Subcutaneous adipose tissue (tissue), 4 donors: ENCODE data around the gene LMF1. TPM values are rescaled to one million over a fixed set of nuclear protein-coding genes. Genes with fewer than 3 reads are reported as not detected.

Source experiments
- total RNA-seq, 4 donors: library from RNA; depleted of rRNA; stranded (reverse); fragments of >200 nt; gene quantifications; one replicate each; pipeline ENCODE4 v1.1.0, GENCODE V29; 2016
- TF ChIP-seq, protein P1 (sequence below): fragments of 450-650 bp; IDR thresholded peaks from one replicate; pipeline ENCODE4 v1.5.1; 2016; ENCODE audit warnings: low read depth, mild to moderate bottlenecking, control low read depth, antibody characterized with exemption, moderate library complexity

LMF1 gene
- total RNA-seq, 4 donors from 2014 or later: 16.0 to 30.3 (median 24.2) TPM

- TF ChIP-seq, protein P1, sequence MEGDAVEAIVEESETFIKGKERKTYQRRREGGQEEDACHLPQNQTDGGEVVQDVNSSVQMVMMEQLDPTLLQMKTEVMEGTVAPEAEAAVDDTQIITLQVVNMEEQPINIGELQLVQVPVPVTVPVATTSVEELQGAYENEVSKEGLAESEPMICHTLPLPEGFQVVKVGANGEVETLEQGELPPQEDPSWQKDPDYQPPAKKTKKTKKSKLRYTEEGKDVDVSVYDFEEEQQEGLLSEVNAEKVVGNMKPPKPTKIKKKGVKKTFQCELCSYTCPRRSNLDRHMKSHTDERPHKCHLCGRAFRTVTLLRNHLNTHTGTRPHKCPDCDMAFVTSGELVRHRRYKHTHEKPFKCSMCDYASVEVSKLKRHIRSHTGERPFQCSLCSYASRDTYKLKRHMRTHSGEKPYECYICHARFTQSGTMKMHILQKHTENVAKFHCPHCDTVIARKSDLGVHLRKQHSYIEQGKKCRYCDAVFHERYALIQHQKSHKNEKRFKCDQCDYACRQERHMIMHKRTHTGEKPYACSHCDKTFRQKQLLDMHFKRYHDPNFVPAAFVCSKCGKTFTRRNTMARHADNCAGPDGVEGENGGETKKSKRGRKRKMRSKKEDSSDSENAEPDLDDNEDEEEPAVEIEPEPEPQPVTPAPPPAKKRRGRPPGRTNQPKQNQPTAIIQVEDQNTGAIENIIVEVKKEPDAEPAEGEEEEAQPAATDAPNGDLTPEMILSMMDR: no peak
These were observed 38.9 kb downstream of the LMF1 start for GRCh38 chr16:931626-932500.

GRCh38 chr16:931171-931570 is 39.6 kb downstream of the LMF1 start:
- TF ChIP-seq, protein P1: no peak

DNA sequence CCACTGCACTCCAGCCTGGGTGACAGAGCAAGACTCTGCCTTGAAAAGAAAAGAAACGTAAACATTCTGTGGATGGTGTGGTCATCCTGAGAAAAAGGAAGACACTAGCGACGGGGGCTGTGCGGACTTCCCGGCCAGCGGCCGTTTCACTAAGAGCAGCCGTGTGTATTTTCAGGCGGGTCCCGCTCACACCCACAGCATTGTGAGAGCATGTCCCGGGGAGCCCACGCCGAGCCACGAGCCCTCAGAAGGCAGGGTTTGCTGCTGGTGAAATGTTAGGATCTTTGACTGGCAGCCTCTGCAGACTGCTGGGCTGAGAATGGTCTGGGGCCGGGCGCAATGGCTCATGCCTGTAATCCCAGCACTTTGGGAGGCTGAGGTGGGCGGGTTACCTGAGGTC is 40.3 kb downstream of the LMF1 start:
- TF ChIP-seq, protein P1: no peak

DNA sequence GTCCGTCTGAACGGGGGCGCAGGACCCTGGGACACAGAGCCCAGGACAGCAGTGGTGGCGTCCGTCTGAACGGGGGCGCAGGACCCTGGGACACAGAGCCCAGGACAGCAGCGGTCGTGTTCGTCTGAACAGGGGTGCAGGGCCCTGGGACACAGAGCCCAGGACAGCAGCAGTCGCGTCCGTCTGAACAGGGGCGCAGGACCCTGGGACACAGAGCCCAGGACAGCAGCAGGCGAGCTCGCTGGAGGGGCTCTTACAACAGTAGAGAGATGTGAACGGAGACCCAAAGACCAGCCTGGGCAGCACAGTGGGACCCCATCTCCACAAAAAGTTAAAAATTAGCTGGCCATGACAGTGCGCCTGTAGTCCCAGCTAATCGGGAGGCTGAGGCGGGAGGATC is 40.7 kb downstream of the LMF1 start:
- TF ChIP-seq, protein P1: no peak

DNA sequence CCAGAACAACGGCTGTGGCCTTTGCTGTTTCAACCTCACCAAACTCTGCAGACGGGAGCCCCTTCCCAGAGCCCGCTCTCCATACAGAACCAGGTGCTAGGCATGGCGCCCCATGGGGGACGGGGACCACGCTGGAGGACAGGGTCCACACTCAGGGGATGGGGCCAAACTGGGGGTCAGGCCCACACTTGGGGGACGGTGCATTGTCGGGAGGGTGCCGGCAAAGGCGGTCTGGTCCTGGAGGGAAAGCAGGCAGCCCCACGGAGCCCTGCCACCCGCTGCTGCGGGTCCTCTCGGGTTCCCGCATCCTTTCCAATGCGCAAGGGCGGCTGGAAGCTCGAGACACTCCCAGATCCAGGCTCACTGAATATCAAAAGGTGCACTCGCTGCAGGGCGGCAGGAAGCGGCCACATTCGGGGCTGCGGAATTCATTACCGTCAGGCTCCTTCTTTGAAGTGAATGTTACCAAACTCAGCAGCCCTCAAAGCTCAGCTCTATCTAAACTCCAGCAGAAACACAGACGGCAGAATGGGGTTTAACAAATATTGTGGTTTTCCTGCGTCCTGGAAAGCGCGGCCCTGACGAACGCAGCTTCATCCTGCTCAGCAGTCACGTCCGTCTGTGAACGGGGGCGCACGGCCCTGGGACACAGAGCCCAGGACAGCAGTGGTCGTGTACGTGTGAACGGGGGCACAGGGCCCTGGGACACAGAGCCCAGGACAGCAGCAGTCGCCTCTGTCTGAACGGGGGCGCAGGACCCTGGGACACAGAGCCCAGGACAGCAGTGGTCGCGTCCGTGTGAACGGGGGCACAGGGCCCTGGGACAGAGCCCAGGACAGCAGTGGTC is 41.3 kb downstream of the LMF1 start:
- TF ChIP-seq, protein P1: no peak

DNA sequence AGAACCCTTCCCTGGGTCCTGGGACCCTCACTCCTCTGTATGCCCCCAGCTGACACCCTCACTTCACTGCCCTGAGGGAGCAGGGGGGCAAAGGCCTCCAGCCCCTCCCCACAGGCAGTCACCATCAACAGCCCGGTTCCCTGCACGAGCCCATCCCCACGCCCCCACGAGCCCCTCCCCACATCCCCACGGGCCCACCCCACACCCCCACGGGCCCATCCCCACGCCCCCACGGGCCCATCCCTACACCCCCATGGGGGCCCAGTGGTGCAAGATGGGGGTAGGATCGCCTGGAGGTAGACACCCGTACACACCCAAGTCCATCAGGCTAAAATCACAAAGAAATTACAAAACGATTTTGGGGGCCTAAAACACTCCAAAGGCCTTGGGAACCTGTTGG is 42.3 kb downstream of the LMF1 start:
- TF ChIP-seq, protein P1: no peak

DNA sequence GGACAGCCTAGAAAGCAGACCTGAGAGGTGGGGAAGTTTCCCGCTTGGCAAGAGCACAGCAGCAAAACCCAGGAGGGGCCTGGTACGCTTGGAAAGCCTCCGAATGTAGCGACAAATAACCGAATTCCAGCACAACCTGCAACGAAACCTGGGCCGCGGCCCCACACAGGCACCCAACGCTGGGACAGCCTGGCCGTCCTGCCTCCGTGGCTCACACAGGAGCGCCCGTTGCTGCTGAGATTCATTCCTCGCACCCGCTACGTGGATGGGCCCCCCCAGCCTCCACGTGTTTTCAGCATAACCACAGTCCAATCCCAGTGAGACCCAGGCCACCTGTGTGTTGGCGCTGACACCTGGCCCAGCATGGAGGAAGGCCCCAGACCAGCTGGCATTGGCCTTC is 42.9 kb downstream of the LMF1 start:
- TF ChIP-seq, protein P1: no peak
